ENCODE results near the gene DPYD.
"Not testable (repeated sequence)": the region's sequence is repeated elsewhere in the genome, so short reads cannot be mapped to it uniquely, and the experiment has no call there.

Gene DPYD

DNA sequence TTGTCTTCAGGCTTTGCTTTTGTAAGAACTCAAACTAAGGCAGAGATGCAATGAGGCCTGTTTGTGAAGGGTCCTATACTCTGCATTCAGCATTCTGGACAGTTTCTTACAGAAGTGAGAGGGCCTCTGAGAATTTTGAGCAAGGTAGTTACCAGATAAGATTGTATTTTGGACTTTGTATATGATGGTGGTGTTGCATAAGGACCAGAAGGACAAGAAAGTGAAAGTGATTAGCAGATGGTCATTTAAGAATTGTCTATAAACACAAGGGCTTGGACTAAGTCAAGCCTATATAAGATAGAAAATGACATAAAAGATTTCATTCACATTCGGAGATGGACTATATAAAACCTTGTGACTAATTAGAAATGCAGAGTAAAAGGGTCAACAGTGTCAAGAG, 662.2 kb downstream of the DPYD start:
- no peak for DNase-seq

DNA sequence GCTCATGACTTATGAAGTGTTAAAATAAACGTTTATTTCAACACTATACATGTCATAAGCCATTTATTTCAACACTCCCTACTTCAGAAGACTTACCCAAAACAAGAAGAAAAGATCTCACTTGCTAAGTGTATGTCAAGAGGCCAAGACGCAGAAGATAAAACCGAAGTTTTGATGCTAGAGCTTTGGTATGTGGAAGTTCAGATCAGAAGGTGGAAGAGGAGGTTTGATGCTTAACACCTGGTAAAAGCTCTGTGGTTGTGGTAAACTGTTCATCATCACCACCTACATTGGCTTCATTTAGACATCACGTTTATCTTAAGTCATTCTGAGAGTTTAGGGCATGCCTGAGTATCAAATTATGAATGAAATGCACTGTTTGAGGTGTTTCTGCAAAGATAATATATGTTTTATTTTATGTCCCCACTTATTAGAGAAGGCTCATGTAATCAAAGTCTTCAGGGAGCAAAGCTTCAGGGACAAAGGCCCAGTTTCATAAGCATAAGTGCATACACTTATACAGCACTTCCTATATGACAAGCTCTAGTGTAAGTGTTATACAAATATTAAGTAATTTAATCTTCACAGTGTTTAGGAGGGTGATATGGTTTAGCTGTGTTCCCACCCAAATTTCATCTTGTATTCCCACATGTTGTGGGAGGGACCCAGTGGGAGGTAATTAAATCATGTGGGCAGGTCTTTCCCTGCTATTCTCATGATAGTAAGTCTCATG, 665.9 kb downstream of the DPYD start:
- DNase-seq: no peak

DNA sequence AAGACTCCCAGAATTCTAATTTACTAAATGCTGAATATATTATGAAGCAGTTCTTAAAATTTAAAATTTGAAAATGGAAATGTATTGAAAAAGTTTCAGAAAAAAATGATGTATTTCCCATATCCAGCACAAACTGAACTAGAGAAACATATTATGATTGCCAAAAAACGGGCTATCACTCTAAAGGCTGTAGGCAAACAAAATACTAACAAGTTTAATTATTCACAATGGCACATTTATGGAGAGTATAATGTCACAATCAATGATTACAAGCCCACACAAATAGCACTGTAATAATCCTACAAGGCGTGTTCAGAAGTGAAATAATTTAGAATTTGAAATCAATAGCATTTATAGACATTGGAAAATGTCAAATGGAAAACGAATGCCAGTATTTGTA, 667.9 kb downstream of the DPYD start:
- no peak for DNase-seq

DNA sequence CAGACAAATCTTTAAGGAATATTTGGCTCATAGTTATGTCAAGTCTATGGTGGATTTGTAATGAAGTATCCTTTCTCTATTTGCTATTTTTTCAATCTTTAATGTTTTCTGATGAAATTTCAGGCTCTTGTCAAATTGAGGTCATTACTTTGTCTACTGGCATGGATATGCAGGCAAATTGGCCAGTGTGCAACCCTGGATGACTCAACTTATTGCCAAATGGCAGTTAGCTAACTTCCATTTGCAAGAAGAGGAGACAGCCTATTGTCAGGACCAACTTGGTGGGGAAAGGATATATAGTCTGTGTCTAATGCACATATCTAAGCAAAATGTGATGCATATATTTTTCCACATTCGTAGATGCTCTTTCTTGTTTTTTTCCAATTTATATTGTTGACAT, 668.8 kb downstream of the DPYD start:
- DNase-seq: no peak

DNA sequence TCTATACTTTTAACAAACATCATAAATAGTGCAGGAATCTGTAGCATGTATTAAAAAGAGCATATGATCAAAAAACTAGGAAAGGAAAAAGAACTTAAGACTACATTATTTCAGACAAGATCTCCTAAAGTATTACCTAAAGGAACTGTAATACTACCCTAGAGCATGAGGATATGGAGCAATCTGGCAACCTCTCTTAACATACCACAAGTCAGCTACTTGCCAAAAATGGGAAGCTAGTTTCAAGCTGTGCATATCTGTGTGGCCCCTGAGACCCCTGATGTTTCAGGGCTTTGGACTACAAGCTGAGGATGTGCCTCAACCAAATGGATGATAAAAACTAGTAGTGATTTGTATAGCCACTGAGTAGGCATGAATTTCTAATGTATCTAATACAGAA, 673.6 kb downstream of the DPYD start:
- DNase-seq: no peak

DNA sequence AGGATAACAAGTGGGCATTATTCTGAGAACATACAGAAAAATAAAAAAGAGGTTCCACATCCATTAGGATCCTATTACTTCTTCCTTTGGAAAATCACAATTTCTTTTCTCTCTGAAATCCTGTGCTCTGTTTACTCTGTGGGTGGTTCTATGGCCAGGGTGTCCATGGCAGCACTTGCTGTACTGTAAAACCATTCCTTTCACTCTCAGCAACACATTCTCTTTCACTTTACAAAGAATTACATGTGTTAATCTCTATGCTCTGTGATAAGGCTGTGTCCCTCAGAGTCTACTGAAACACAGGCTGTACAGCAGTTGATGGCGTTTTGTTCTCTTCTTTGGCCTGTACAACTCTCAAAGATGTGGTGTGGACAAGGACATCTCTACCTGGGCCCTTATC, 675.2 kb downstream of the DPYD start:
- DNase-seq: no peak

DNA sequence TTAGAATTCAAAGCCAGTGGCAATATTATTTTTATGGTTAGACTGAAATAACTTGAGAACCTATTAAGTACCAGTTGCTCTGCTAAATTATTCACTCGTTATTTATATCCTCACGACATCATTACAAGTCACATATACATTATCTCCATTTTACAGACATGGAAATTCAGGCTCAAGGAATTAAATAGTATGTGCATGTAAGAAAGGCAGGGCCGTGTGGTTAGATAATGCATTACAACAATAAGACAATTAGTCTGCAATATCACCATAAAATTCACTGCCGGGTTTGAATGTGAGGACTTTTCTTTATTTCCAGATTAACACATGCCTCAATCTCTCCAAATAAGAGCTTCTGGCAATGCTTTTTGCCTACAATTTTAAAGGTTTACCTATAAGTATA, 675.8 kb downstream of the DPYD start:
- DNase-seq: no peak

DNA sequence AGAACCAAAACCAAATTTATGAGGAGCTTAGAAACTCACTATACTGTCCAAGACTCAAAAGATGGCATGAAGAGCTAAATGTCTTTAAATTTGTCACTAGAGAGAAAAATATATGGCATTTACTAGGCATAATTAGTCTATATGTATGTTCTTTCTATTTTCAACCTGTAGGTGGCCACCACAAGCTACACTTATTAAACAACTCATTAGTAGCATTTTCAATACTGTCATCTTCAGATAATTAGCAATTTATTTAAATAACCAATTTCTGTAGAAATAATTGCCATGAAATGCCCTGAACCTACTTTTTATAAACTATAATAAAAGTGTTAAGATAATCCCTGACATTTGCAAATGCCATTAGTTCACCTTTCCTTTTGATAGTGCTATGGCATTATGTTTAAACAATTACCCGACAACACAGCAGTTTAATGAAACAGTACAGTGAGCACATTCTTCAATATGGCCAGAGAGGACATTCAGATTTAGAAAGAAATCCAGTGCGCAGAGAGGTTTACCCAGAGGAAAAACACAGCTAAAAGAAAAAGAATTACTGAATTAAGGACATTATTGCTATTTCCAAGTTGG, 676.8 kb downstream of the DPYD start:
- no peak for DNase-seq

DNA sequence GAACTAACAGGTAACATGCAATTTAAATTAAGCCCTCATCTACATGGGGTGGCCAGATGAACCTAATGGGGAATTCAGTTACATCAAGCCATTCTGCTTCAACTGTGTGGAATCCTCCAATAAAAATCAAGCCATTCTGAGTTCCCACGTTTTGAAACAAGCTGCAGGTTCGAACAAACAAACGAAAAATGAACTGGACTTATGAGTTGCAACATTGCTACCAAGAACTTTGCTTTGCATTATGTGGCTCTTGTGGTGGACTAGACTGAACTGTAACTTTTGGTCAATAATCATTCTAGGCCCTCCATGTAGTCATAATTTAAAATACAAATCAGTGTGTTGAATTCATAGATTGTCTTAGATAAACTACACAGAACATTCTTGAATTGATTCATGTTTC, 682.0 kb downstream of the DPYD start:
- no peak for DNase-seq

DNA sequence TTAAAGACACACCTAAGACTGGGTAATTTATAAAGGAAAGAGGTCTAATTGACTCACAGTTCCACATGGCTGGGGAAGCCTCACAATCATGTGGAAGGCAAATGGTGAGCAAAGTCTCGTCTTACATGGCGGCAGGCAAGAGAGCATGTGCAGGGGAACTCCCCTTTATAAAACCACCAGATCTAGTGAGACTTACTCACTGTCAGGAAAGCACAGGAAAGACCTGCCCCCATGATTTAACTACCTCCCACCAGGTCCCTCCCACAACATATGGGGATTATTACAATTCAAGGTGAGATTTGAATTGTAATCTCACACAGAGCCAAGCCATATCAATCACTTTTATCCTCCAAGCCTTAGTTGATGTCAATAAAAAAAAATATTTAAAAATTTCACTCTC, 689.5 kb downstream of the DPYD start:
- not testable (repeated sequence) for DNase-seq

DNA sequence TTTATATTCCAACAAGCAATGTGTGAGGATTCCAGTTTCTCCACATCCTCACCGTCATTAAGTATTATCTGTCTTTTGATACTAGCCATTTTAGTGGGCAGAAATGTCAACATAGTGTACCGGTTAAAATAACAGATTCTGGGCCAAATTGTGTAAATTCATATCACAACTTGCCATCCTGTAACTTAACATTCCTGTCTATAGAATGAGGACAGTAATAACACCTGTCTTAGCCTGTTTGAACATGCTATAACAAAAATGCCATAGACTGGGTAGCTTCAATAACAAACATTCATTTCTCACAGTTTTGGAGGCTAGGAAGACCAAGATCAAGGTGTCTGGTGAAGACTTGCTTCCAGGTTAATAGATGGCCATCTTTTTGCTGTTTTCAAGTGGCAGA, 708.2 kb downstream of the DPYD start:
- DNase-seq: no peak

DNA sequence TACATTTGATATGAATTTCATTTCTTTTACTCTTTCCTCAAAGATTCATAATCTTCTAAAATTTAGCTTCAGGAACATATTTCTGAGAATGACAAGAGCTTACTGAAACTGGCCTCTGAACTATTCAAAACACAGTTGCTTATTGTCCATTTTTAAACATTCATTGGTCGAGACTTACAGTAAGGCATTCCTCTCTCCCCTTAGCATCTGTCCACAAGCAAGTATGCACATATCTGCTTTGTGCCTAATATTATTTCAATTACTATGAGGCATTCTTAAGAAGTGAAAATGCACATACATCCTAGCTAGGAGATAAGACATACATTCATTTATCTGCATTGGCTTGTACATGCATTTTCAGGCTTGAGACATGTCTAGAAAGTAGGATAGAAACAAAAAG, 710.5 kb downstream of the DPYD start:
- no peak for DNase-seq

DNA sequence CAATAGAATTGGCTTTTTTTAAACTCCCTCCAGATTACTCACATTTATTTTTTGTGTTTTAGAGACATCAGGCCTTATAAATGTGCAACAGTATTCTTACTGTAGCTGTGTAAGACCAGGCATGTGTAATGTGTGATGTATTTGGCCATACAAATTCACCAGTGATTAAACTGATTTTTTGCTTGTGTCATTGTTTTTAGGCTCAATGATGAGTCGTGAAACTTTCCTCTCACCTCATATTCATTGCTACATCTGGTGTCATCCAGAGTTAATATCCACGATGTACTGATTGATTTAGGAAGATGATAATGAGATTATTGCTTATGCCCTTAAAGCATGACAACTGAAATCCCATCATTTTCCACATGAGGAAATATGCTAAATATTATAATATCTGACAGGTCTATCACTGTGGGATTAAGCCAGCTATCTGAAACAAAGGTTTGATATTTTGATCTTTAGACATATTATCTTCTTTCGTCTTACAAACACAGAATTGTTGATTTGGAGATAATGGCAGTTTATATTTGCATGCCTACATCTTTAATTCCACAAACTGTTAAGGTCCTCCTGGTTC, 711.4 kb downstream of the DPYD start:
- no peak for DNase-seq

DNA sequence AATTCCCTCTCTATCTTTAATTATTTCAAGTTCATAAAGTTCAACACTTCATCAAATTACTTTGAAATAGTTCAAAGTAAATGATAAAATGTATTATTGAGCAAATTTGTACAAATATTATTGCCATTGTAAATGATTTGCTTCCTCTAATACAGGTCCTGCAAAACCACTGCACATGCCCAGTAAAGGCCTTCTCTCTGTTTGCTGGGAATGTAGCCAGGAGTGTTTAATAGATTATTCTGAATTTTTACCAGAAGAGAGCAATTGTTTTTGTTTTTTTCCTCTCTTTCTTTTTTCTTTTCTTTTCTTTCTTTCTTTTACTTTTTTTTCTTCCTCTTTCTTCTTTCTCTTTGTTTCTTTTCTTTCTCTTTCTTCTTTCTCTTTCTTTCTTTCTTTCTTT, 713.0 kb downstream of the DPYD start:
- no peak for DNase-seq

DNA sequence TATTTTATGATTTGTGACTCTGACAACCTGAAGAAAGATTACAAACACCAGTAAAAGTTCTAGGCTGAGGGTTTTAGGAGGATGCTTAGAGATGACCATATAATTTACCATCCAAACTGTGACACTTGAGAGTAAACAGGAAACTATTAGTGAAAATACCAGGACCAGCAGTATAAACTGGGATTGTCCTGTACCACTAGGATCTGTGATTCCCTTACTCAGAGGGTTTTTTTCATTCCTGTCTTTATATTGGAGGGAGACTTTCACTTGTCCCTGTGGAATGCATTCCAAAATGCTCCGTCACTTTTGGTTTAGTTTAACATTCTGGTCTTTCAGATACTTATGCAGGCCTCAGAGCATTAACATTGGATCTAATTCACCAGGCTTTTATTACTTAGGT, 716.4 kb downstream of the DPYD start:
- DNase-seq: no peak

DNA sequence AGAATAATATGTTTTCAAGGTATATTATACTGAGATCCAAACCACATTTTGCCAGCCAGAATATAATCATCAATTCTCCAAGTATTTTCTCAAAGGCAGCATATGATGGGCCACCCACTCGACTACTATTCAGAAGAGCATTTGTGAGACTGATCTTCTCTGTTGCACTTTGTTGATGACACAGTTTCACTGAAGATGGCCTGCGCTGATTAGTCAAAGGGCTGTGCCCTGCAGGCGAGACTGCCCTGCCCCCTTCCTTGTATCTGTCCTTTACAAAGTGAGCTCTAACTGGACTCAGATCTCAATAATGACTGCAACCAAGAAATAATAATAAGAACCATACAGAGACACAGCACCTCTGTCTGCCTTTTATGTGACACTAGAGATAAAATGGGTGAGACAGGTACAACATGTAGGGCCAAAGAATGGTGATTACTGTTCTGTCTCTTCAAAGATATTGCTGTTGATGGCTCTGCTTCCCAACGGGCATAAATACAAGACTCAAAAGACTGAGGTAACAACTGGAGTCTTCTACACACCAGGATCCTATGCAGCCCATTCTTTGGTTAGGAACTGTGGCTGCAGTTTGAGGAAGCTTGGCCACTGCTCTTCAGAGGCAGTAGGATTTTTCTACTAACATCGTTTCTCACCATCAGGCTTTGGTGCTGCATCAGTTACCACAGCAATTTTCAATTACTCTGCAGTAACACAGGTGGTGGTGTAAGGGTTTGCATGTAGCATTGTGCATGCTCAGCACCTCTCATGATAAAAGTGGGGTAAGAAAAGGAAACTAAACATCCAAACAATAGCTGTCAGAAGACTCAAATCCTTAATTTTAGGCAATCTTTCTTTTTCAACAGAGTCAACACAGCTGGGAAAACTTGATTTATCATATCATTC, 718.1 kb downstream of the DPYD start:
- DNase-seq: no peak

DNA sequence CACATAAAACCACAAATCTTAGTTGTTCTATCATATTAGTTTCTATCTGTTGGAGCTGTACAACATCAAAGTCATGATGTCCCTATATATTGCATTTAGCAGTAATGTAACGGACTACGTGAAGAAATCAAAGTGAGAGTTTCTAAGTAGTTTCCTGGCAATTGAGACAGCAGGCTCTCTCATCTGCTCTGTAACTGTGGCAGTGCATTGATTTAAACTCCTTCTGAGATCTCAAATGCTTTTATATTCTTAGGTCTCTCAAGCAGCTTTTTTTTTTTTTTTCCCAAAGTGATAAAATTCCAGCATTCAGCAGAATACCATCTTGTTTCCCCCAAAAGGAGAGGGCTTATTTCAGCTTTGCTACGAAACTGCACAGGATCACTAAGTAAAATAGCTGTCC, 719.2 kb downstream of the DPYD start:
- DNase-seq: no peak

DNA sequence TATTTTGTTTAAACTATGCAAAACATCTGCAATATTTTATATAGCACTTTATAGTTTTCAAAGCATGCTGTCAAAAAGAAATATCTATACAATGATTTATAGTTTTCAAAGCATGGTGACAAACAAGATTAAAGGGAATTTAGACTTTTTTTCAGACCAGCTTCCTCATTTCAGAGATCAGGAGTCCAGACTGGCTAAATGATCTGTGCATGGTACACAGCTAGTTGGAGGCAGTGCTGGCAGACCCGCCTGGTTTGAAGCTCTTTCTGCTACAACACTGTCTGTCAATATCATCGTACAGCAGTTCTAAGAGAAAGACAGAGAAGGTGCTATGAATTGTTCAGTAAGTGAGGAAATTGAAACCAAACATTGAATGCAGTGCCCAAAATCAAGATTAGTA, 720.2 kb downstream of the DPYD start:
- DNase-seq: no peak

DNA sequence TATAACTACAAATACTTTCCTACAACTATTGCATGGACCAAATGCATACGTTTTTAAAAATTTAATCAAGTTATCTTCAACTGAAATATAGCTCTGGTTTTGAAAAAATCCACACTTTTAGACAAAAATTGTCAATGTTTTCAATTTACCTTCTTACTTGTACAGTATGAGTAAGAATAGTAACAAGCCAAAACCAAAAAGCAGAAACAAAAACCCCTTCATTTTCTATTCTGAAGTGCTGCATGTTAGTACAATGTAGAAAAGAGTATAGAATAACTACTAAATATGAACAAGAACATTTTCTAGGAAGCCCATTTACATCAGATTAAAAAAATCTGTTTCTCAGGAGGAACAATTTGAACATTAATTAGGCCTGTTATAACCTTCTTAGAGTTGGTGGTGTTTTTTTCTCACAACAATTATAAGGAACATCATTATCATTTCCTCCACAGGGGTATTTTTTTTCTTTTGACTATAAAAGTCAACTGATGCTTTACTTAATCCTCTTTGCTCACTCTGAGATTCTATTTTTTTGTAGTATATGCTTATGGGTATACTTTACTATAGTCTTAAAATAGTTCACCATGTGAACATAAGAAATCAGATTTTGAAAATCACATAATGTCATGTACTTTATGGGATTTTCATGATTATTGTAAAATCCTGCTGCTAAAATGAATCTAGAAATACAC, 723.9 kb downstream of the DPYD start:
- no peak for DNase-seq

DNA sequence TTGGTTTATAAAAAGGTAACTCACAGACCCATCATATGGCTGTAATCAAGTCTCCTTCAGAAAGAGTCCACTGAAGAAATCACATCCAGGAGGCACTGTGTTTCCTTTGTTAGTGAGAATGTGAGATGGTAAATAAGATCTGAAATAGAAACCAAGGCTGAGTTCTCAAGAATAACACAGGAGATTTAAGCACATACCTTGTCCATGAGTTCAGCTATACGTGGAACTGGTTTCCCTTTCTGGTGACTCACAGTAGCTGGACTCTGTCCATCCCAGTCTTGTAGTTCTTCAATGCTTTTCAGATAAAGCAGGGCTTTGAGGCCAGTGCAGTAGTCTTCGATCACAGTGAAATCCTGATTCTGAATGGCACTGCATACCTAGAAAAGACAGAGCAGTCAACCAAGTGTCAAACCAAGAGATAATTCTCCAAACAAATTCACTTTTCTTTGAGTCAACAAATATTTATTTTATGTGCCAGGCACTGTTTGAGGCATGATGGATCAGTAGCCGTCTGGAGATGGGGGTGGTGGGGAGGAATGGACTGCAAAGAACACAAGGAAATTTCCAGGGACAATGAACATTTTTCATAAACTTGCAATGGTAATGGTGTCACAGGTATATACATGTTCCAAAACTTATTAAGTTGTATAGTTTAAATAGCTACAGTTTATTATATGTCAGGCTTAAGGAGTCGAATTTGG, 727.8 kb downstream of the DPYD start:
- DNase-seq: no peak

DNA sequence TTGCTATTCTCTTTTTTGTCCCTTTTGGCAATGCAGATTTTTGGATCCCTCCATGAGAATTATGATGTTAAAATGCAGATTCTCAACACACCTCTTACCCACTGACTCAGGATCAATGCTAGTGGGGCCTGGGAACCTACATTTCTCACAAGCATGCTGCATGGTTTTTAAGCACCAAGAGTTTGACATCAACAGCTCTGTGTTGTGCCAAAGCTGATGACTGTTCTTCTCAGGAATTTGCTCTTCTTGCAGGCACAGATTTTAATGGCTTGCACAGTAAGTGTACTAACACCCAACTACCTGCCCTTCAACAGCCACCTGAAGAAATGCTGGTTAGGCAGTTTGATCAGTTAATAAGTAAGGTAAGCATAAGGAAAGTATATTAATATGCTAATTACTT, 730.5 kb downstream of the DPYD start:
- no peak for DNase-seq

DNA sequence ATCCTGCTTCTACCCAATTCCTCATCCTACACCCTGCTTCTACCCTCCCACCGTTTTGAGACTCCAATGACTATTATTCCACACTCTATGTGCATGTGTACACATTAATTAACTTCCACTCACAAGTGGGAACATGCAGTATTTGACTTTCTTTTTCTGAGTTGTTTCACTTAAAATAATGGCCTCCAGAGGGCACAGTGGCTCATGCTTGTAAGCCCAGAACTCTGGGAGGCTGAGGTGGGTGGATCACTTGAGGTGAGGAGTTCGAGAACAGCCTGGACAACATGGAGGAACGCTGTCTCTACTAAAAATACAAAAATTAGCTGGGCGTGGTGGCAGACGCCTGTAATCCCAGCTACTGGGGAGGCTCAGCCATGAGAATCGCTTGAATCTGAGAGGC, 734.5 kb downstream of the DPYD start:
- no peak for DNase-seq
